SW480 (cell line): ENCODE measurements around the gene IRGM.

Experiments used
- DNase-seq: peaks from one replicate; pipeline ENCODE4 v3.0.0-alpha.2; 2016; ENCODE audit warnings: low spot score

IRGM gene

DNA sequence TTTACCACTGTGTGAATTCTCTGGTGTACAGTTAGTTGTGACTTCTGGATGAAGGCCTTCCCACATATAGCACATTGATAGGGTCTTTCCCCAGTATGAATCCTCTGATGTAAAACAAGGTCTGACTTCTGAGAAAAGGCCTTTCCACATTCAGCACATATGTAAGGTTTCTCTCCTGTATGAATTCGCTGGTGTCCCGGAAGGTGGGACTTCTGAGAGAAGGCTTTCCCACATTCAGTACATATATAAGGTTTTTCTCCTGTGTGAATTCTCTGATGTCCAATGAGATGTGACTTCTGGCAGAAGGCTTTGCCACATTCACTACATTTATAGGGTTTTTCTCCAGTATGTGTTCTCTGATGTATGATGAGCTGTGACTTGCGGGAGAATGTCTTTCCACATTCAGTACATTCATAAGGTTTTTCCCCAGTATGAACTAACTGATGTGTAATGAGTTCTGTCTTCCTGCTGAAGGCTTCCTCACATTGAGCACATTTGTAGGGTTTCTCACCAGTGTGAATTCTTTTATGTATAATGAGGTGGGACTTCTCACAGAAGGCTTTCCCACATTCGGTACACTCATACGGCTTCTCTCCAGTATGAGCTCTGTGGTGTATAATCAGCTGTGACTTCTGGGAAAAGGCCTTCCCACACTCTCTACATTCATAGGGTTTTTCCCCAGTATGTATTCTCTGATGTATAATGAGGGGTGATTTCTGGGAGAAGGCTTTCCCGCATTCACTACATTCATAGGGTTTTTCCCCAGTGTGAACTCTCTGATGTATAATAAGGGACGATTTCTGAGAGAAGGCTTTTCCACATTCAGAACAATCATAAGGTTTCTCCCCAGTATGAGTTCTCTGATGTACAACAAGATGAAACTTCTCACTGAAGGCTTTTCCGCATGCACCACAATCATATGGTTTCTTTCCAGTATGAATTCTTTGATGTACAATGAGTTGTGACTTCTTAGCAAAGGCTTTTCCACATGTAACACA is 49.4 kb downstream of the IRGM start:
- DNase-seq, result no peak
